ENCODE results near the gene TFRC. TPM values are rescaled to one million over a fixed set of nuclear protein-coding genes. Genes with fewer than 3 reads are reported as not detected.
"Not testable (repeated sequence)": the region's sequence is repeated elsewhere in the genome, so short reads cannot be mapped to it uniquely, and the experiment has no call there.

The TFRC gene
- 120 and 160 TPM in 2 replicates for total RNA-seq (2014; rRNA removed; shearing (Covaris generic))

DNA sequence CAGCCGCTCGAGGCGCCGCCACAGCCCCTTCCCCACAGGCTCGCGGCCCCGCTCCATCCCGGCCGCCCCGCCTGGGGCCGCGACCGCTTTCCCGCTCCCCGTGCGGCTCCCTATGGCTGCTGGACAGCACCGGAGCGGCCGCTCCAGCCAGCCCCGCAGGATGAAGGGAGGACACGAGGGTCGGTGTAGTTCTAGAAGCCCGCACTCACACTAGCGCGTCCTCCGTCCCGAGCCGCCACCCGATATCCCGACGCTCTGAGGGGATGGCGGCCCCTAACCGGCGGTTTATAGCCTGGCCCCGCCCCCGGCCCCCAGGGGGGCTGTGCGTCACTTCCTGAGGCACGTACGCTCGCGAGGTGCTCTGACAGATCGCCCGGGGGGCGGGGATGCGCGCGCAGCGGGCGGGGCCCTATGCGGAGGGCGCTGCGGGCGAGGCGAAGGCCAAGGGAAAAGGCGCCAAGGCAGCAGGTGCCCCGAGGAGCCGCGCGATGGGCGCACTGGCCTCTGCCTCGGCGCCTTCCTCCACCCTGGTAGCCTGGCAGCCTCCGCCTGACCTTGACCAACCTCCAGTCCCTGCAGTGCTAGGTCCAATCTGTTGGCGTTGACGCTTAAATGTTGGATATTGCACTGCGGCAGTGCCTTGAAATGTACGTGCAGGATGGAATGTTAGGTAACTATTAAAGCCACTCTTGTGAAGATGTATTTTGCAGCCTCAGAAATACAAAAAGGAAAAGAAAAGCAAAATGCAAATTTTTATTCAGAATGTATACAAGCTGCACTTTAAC is at the start of gene TFRC:
TFRC (minus strand) TSS at position 257 of the 785 bp plus-strand sequence. CDS start 4,991 bp downstream, outside the sequence.
- DNase-seq (ENCODE audit: low spot score) = peak; percentile 89

GRCh38 chr3:196128172-196128843 is 46.4 kb upstream of the TFRC start:
- no peak for DNase-seq (ENCODE audit: low spot score)

DNA sequence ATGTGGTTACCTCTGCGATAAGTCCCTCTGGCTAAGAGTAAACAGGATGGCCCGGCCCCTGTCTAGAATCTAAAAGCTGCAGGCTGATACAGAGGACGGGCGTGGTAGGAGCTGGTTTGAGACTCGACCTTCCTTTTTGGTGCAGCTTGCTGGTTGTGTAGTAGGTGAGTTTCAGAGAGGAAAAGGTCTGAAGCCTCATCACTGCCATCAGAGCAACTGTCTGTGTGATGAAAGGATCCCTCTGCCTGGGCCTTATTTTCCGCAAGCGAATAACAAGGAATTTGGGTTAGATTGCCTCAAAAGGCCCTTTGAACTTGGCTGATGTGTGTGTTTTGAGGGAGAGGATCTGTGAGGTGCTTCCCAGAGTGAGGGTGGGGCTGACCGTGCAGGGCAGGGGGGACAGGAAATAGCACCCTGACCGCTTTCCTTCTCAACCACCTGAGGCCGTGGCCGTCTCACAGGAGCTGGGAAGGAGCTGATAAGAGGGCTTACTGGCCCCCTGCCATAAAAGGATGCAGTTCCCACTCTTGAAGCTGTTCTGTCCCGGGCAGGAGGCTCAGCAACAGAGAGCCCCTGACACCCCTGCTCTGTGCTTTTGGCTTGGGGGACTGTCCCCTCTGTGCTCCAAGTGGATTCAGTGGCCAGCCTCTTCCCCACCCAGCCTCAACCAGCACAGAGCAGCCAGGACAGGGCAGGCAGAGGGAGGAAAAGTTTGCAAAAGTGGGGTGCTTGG is 45.6 kb upstream of the TFRC start:
- DNase-seq (ENCODE audit: low spot score) = peak; percentile 30

- DNase-seq (ENCODE audit: low spot score) = no peak
Observed at GRCh38 chr3:196124608-196125007, 42.7 kb upstream of the TFRC start.

GRCh38 chr3:196122688-196123046 is 40.8 kb upstream of the TFRC start:
- DNase-seq (ENCODE audit: low spot score) = no peak

DNA sequence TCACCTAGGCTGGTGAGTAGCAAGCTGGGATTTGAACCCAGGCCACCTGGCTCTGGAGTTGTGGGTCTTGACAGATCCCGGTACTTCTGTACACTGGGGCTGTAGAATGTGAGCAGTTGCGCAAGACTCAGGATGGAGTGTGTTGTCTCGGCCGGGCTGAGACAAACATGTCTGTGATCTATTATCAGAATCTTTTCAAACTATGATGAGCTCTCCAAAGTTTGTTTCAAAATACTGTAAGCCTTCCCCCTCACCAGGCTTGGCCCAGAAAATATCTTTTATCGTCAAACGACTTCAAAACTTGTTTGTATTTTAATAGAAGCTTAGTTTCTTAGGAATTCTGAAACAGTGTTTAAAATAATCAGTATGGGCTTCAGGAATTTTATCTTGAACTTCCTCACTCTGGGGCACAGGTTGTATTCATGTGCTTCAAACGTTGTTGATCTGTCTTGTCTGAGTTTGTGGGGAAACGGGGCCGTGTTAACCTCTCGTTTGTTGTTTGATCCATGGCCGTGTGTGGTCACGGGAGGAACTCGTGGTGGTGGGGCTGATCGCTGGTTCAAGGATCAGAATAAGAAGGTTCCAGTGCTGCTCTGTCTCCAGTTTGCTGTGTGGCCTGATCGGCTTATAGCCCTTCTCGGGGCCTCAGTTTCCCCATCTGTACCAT is 40.3 kb upstream of the TFRC start:
- DNase-seq (ENCODE audit: low spot score) = no peak

- no peak for DNase-seq (ENCODE audit: low spot score)
Observed at GRCh38 chr3:196121066-196121465, 39.2 kb upstream of the TFRC start.

DNA sequence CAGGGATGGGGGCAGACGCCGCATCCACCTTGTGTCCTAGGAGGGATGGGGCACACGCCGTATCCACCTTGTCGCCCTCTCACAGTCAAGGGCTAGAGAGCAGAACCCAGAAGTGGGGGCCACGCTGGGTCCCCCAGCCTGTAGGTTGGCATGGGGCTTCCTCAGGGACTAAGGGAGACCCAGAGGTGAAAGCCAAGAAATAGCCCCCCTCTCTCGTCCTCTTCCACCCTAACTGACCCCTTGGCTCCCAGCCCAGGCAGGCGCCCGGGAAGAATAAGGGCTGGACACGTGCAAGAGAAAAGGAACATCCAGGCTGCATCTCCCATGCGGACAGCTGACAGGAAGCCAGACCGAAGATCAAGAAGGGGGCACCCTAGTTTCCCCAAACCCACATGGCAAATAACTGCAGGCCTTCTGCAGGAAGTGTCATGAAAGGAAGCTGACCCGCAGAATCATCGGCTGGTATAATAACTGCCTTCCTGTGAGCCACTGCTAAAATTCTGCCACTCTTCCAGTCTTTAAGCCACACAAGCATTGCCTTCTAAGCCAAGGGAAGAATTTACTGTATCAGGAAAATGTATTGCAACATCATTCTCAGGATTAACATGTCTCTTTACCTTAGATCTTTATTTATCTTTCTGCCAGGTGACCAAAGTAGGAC is 38.5 kb upstream of the TFRC start:
- no peak for DNase-seq (ENCODE audit: low spot score)

DNA sequence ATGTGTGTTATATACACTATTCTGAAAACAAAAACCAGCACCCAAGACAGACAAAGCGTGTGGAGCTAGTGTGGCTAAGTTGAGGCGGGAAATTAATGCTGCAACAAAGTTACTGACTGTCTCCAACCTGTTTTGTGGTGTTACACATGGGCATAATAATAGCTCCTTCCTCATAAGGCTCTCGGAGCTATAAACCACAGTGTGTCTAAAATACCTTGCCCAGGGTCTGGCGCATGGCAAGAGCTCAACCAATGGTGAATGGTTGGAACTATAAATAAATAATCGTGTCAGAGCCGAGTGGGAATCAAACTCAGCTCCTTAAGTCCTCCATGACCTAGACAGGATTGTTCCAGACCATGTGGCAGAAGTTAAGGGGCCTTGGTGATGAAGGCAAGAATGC is 35.9 kb upstream of the TFRC start:
- no peak for DNase-seq (ENCODE audit: low spot score)

- DNase-seq (ENCODE audit: low spot score) = no peak
Observed at GRCh38 chr3:196115678-196116083, 33.8 kb upstream of the TFRC start.

DNA sequence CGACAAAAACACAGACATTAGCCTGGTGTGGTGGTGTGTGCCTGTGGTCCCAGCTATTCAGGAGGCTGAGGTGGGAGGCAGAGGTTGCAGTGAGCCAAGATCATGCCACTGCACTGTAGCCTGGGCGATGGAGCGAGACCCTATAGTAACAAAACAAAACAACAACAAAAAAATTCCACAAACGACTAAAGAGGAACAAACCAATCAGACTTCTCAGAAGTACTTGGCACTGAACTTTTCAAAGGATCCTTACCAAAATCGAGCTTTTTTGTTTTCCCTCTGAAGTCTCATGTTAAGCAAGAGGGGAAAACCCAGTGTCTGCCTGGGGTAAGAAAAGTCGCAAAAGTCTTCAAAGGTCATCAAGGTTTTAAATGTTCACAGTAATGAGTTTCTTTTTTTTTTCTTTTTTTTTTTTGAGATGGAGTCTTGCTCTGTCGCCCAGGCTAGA is 30.1 kb upstream of the TFRC start:
- no peak for DNase-seq (ENCODE audit: low spot score)

GRCh38 chr3:196108075-196108743 is 26.3 kb upstream of the TFRC start:
- no peak for DNase-seq (ENCODE audit: low spot score)

DNA sequence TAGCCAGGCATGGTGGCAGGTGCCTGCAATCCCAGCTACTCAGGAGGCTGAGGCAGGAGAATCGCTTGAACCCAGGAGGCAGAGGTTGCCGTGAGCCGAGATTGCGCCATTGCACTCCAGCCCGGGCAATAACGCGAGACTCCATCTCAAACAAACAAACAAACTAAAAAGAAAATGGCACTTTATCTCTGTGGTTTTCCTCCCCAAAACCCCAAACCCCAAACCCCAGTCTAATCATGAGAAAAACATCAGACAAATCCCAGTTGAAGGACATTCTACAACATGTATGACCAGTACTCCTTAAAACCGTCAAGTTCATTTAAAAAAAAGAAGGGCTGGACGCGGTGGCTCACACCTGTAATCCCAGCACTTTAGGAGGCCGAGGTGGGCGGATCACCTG is 22.8 kb upstream of the TFRC start:
- not testable (repeated sequence) for DNase-seq (ENCODE audit: low spot score)

GRCh38 chr3:196098365-196098980 is 16.6 kb upstream of the TFRC start:
- DNase-seq (ENCODE audit: low spot score) = not testable (repeated sequence)

- no peak for DNase-seq (ENCODE audit: low spot score)
Observed at GRCh38 chr3:196097373-196098154, 15.7 kb upstream of the TFRC start.

DNA sequence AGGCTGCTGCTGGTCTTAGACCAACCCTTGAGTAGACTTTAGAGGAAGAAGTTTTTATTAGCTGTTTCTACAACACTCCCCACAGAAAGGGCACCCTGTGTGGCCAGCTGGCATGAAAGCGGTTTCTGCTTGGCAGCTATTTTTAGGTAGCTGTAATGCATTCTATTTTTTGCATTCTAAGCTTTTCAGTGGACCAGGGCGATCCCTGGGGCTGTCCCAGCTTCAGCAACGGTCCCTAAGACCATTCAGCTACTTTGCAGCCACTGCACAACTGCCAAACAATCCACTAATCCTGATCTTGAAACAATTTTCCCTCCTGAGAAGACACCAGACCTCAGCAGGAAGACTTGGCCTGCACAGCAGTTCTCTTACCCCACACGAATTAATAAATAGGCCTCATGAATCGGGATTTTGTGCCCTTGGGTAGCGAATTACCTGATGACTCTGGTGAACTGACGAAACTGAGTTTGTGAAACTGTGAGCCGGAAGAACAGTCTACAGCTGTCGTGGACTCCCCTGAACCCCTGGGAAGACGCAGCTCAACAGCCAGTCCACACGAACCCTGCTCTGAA is 14.6 kb upstream of the TFRC start:
- no peak for DNase-seq (ENCODE audit: low spot score)

DNA sequence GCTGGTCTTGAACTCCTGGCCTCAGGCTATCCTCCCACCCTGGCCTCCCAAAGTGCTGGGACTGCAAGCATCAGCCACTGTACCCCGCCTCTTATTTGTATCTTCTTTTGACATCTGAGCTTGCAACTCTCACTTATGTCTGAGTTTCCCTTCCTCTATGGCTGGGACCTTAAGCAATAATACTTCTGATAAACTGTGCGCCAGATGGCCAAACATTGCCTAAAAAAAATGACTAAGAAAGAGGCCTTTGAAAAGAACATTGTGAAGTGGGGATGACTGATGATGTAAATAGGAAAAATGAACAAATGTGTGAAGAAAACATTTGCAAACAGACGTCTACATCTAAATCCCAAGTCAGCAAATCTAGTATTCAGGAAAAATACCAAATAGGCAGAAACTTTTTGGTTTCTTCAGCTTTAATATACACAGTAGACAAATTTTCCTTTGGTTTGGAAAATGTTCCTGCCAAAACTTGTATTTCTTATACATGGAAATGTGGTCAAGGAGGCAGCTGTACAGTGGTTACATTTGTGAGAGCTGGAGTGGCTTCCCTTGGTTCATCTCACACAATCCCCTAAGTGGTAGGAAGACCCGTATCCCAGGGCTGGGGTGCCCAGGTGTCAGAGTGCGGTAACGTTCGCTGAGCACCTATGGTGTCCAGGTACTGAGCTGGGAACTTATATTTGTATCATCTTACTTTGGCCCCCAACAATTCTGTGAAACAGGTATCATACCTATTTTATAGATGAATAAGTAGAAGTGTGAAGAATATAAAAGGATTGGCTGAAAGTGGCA is 11.6 kb upstream of the TFRC start:
- no peak for DNase-seq (ENCODE audit: low spot score)

DNA sequence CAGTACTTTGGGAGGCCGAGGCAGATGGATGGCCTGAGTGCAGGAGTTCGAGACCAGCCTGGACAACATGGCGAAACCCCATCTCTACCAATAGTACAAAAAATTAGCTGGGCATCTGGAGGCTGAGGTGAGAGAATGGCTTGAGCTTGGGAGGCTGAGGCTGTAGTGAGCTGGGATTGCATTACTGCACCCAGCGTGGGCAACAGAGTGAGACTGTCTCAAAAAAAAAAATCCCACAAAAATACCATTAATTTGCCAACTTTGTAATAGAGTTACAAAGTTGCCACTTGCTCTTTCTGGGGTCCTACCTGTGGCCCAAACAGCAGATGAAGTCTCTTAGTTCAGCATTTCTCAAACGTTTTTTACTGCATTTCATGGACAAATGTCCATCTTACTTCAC is 6.0 kb upstream of the TFRC start:
- no peak for DNase-seq (ENCODE audit: low spot score)

- DNase-seq (ENCODE audit: low spot score) = peak; percentile 4
Observed at GRCh38 chr3:196082619-196082971, 705 bp upstream of the TFRC start.
